ENCODE measurements around the gene SRGAP1.
"Not testable (repeated sequence)": the region's sequence is repeated elsewhere in the genome, so short reads cannot be mapped to it uniquely, and the experiment has no call there.

GRCh38 chr12:63842750-63843149, 1.8 kb upstream of the SRGAP1 start:
- not testable (repeated sequence) for TF ChIP-seq EZH2, CTCF, EZH2phosphoT487 (IDR thresholded peaks at IDR 0.05)
